Measurements from ENCODE around the gene TMEM196.

- TF ChIP-seq CTCF (IDR thresholded peaks at IDR 0.05) (no peak), POLR2A (IDR thresholded peaks at IDR 0.05) (no peak)
These were observed 81.1 kb downstream of the TMEM196 start for GRCh38 chr7:19692111-19692828.
